OCI-M2 (cell line): ENCODE data around the gene ALDOB.
"Not testable (repeated sequence)": the region's sequence is repeated elsewhere in the genome, so short reads cannot be mapped to it uniquely, and the experiment has no call there.

ENCODE experiments used
- DNase-seq: peaks from one replicate; lab custom pipeline; 2025; ENCODE audit not compliant: unreplicated experiment; lab: John Stamatoyannopoulos, UW

The ALDOB gene

DNA sequence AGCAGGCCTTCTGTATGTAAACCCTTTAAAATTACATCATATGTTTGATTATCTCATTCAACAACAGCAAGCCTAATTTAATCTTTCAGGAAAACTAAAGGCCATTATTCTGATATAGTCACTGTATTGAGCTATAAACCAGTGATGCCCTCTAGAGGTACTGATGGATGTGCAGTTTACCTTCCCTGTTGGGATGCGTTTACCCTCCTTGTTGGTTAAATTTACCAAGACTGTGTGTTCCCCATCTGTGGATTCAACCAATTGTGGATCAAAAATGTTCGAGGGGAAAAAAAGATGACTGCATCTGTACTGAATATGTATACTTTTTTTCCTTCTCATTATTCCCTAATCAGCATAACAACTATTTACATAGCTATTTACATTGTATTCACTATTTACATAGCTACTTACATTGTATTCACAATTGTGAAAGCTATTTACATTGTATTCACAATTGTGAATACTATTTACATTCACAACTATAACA is 47.0 kb downstream of the ALDOB start:
- no peak for DNase-seq

DNA sequence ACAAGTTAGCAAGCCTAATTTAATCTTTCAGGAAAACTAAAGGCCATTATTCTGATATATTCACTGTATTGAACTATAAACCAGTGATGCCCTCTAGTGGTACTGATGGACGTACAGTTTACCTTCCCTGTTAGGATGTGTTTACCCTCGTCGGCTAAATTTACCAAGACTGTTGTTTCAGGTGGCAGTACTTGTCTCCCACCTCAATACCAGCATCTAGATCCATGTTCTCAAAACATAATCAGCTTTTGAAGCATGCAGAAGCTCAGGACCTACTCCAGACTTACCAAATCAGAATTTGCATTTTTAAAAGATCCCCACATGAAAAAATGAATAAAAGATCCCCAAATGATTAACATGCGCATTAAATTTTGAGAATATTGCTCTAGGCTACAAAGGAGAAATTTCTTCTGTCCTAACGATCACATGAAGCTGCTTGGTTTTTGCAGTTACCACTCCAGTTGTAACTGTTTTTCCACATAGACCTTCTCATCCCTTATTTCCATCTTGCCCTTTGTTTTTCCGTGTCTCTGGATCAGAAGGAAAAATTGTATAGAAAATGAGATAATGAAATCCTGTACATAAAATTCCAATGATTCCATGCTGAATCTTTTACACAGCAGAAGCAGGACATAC is 47.6 kb downstream of the ALDOB start:
- no peak for DNase-seq

DNA sequence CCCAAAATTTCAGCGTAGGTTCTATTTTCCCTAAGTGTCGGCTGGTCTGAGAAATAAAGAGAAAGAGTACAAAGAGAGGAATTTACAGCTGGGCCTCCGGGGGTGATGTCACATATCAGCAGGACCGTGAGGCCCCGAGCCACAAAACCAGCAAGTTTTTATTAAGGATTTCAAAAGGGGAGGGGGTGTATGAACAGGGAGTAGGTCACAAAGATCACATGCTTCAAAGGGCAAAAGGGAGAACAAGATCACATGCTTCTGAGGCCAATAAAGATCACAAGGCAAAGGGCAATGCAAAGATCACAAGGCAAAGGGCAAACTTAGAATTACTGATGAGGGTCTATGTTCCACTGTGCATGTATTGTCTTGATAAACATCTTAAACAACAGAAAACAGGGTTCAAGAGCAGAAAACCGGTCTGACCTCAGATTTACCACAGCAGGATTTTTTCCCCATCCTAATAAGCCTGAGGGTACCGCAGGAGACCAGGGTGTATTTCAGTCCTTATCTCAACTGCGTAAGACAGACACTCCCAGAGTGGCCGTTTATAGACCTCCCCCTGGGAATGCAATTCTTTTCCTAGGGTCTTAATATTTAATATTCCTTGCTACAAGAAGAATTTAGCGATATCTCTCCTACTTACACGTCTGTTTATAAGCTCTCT is 50.6 kb downstream of the ALDOB start, which contains the start of gene BAAT:
TSS of gene BAAT (minus strand) at position 134 of the 664 bp plus-strand sequence. CDS start 13,602 bp downstream, outside the sequence.
- DNase-seq, result not testable (repeated sequence)

DNA sequence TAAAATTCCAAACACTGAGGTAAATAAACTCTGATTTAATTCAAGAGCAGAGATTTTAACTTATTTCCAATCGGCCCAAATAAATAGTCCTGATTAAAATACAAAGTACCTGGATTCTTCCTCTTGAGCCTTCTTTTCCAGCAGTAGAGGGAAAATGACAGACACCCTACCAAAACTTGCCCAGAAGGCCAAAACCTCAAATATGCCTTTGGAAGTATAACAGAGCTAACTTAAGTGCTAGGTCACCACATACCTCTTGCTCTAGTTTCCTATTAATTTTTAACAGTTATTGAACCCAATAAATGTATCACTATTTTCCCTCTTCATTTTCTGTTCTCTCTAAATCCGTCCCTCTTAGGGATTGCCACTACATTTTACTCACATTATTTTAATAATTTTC is 52.2 kb downstream of the ALDOB start:
- DNase-seq, result no peak

DNA sequence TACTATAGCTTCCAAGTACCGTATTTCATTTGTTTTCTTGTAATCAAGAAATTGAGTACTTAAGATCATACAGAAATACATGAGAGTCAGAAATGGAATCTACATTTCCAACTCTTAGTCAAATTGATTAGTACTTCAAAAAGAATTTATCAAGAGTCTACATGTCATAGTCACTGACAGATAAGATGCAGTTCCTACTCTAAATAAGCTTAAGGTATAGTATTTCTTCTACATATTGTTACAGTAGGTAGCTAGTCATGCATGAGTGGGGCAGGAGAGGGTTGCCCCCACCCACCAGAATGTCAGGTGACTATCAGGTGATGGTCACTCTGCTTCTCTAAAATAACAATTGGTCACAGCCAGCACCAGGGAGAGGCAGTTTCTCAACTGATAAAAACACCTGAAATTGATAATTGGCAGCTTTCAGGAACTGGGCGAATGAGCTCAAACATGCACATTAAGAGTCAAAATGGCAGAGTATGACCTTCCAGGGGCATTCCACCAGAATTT is 53.7 kb downstream of the ALDOB start:
- DNase-seq, result no peak

DNA sequence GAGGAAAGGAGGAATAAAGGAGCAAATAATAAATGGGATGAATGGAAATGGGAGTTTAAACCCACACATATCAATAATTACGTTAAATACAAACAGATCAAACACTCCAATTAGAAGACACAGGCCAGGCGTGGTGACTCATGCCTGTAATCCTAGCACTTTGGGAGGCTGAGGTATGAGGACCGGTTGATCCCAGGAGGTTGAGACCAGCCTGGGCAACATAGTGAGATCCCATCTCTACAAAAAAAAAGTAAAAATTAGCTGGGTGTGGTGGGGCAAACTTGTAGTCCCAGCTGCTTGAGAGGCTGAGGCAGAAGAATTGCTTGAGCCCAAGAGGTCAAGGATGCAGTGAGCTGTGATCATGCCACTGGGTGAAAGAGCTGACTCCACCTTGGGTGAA is 54.5 kb downstream of the ALDOB start:
- DNase-seq, result no peak

DNA sequence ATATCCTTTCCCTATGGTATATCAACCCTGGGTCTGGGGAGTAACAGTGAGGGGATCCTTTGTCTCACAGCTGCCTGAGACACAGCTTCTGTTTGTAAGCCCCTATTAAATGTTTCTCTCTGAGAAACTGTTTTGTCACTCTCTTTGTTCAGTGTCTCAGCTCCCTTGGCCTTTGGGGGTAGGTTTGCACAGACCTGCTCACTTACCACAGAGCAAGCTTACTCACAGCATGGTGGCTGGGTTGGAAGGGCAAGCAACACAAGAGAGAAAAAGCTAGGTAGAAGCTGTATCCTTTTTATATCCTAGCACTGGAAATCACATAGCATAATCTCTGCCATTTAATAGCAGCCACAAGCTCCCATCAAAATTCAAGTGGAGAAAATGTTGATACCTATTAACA is 55.3 kb downstream of the ALDOB start:
- DNase-seq, result no peak

DNA sequence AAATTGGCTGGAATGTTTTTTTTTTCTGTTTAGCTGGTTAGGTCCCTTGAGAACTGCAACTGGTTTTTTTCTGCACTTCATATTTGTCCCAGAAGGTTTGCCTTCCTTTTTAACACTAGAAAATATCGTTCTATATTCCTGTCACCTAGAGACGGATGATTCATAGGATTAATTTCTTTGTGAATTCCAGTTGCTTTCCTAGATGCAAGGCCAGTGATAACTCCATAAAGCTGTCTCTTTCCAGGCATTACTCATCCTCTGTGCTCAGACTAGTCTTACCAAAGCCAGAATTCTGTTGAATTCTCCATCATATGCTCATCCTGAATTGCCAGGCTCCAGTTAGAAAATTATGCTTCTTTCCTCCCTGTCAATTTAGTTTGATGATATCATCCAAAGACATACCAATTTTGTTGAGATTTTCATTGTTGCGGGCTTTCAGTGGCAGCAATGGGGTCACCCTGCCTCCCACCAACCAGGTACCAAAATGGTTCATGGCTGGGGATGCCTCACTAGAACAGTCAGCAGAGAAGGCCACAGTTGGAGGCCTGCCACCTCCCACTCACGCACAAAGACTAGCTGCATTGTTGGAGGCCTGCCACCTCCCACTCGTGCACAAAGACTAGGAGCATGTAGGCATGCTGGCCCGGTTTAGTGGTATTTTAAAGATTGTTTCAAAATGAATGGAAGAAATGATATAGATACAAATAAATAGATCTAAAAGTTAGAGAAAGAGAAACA is 59.3 kb downstream of the ALDOB start:
- no peak for DNase-seq

DNA sequence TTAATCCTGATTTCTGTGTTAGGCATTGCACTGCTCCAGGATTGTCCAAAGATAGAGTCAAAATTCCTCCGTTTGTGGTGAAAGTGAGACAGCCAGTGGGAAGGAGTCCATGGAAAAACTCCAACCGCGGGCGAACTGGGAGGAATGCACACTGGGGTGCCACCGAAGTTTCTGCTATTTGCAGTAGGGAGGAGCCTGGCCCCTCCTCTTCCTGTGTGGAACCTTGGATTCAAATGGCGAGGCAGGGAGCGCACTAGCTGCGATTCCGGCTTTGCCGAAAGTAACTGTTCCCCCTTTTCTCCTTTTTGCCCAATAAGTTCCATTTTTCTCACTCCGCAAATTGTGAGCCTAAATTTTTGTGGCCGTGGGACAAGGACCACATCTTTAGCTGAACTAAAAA is 60.0 kb downstream of the ALDOB start:
- DNase-seq, result no peak

DNA sequence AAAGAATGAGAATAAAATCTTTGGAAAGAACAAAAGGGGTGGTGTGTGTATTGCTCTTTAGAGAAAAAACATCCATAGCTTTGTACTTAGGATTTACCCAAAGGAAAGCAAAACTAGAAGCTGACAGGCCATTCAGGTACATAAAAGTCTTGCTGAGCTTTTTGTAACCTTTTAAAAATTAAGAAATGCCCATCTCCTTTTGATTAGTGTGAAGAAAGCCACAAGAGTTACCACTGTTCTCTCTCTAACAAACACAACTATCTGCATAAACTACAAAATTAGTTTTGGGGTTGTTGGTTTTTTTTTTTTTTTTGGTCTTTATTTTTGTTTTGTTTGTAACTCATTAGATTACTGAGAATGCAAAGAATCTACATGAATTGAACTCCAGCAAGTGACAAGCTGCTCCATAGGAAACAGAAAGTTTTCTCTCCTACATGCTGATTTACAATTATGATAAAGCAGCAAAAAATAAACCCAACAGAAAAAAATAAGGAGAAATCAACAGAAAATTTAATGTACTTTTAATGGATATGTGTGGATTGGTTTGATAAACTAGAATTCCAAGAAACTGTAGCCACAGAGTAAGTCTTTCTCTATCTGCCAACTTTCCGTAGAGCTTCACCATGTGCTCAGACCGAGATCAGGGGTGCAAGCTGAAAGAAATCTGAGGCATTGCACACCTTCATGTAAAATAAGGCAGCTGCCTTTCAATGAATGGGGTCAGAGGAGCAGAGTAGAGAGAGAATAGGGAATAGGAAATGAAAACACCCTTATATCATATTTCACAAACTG is 63.1 kb downstream of the ALDOB start:
- no peak for DNase-seq

DNA sequence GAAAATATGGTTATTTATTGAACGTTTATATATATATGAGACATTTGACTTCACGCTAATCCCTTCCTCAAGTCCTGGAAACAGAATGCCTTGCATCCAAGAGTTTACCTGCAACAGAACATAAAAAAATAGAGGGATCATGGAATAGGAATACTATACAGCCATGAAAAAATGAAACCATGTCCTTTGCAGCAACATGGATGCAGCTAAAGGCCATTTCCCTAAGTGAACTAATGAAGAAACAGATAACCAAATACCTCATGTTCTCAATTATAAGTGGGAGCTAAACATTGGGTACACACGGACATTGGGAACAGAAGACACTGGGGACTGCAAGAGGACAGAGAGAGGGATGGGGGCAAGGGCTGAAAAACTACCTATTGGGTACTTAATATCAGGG is 63.8 kb downstream of the ALDOB start:
- DNase-seq, result no peak
